ENCODE measurements around the gene SYT7.
"Not testable (repeated sequence)": the region's sequence is repeated elsewhere in the genome, so short reads cannot be mapped to it uniquely, and the experiment has no call there.

The SYT7 gene

DNA sequence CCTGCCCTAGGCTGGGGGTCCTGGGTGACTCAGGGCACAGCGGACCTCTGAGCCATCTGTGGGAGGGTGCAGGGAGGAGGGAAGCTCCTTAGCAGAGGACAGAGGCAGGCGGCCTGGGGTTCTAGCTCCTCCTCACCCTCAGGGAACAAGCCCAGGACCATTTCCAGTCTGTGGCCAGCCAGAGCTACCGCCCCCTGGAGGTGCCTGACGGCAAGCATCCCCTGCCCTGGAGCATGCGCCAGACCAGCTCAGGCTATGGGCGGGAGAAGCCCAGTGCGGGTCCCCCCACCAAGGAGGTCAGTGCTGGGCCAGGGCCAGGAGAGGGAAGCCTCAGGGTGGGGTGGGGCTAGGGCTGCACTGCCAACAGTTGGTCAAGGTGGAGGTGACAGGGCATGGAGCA, 98.4 kb downstream of the SYT7 start:
- Histone ChIP-seq H3K36me3 (ENCODE audit: insufficient read depth, low read depth, low read length) (no peaks in the 10 kb centered on the region), H3K9me3 (ENCODE audit: insufficient read depth, low read depth, low read length) (no peaks in the 10 kb centered on the region), H3K27me3 (ENCODE audit: insufficient read depth, low read length) (peaks cover 11% of the 10 kb centered on the region; the same call in 1 of the 2 replicates), H3K27ac (ENCODE audit: low read length) (no peak overlapping the region), H3K4me3 (ENCODE audit: low read length) (no peak overlapping the region), H3K9ac (ENCODE audit: low read depth, low read length) (no peak overlapping the region), H3K4me1 (ENCODE audit: insufficient read depth, low read length) (no peaks in the 10 kb centered on the region; the same call in 1 of the 2 replicates)

DNA sequence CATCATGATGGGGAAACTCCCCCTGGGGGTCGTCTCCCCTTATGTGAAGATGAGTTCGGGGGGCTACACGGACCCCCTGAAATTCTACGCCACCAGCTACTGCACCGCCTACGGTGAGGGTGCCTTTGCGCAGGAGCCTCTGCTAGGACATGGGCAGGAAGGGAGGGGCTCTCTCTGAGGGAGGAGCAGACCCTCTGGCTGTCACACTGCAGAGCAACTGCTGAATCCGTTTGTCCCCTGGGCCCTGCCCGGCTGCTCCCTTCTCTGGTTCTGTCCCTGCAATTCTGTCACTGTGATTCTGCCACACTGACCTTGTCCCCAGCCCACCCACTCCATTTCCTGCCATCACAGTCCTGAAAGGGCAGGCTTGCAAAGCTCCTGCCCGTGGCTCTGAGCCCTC, 99.1 kb downstream of the SYT7 start:
- H3K27me3 ChIP-seq (ENCODE audit: insufficient read depth, low read length) = peaks cover 11% of the 10 kb centered on the region; the same call in 1 of the 2 replicates
- no peak overlapping the region for H3K9ac ChIP-seq (ENCODE audit: low read depth, low read length)

DNA sequence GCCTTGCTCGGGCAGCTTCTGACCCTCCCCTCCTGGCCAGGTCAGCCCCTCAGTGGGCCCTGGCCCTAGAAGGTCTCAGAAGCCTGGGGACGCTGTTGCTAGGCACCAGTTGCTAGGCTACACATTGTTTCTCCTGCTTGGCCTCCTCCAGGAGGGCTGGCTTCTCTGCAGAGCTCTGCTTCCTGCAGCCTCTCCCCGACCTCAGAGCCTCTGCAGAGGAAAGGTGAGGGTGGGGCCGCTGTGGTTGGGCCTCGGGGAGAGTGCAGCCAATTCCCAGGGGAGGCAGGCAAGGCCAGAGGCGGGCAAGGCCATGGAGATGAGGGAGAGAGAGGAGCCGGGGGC, 99.9 kb downstream of the SYT7 start:
- peaks cover 11% of the 10 kb centered on the region; the same call in 1 of the 2 replicates for H3K27me3 ChIP-seq (ENCODE audit: insufficient read depth, low read length)

More for the DNA sequence above, 99.1 kb downstream of the SYT7 start:
- Histone ChIP-seq H3K4me3 (ENCODE audit: low read length) (no peak overlapping the region), H3K9me3 (ENCODE audit: insufficient read depth, low read depth, low read length) (no peaks in the 10 kb centered on the region), H3K4me1 (ENCODE audit: insufficient read depth, low read length) (no peaks in the 10 kb centered on the region; the same call in 1 of the 2 replicates), H3K36me3 (ENCODE audit: insufficient read depth, low read depth, low read length) (no peaks in the 10 kb centered on the region), H3K27ac (ENCODE audit: low read length) (no peak overlapping the region)

DNA sequence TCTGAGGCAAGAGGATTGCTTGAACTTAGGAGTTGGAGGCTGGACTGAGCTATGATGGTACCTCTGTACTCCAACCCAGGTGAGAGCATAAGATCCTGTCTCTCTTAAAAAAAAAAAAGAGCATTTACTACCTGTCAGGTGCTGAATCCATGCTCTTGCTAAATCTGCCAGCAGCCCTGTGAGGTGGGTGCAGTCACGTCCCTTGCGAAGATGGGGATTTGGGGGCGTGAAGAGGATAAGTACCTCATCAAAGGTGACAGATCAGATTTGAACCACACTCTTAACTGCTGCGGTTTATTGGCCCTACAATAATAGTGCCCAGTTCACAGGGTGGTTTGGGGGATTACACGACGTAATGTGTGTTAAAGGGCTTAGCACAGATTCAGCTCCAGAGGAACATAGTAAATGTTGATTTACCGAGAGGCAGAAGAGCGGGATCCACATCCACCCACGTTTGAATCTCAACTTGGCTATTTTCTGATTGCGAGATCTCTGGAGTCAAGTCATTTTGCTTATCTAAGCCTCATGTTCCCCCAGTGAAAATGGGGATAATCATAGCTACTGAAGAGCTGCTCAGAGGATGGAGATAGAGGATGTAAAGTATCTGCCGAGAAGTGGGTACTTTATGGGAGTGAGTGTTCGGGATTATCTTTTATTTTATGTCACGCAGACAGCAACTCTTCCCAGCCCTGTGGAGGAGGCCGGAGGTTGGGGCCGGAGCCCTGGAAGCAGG, 100.4 kb downstream of the SYT7 start:
- Histone ChIP-seq H3K36me3 (ENCODE audit: insufficient read depth, low read depth, low read length) (no peaks in the 10 kb centered on the region), H3K27ac (ENCODE audit: low read length) (no peak overlapping the region), H3K4me3 (ENCODE audit: low read length) (no peak overlapping the region), H3K27me3 (ENCODE audit: insufficient read depth, low read length) (peaks cover 11% of the 10 kb centered on the region; the same call in 1 of the 2 replicates), H3K9ac (ENCODE audit: low read depth, low read length) (no peak overlapping the region), H3K9me3 (ENCODE audit: insufficient read depth, low read depth, low read length) (no peaks in the 10 kb centered on the region), H3K4me1 (ENCODE audit: insufficient read depth, low read length) (no peaks in the 10 kb centered on the region; the same call in 1 of the 2 replicates)

More for the DNA sequence above, 99.9 kb downstream of the SYT7 start:
- H3K9ac ChIP-seq (ENCODE audit: low read depth, low read length) = no peak overlapping the region
- no peaks in the 10 kb centered on the region for H3K36me3 ChIP-seq (ENCODE audit: insufficient read depth, low read depth, low read length)
- H3K27ac ChIP-seq (ENCODE audit: low read length) = no peak overlapping the region
- no peaks in the 10 kb centered on the region; the same call in 1 of the 2 replicates for H3K4me1 ChIP-seq (ENCODE audit: insufficient read depth, low read length)
- no peaks in the 10 kb centered on the region for H3K9me3 ChIP-seq (ENCODE audit: insufficient read depth, low read depth, low read length)
- no peak overlapping the region for H3K4me3 ChIP-seq (ENCODE audit: low read length)

DNA sequence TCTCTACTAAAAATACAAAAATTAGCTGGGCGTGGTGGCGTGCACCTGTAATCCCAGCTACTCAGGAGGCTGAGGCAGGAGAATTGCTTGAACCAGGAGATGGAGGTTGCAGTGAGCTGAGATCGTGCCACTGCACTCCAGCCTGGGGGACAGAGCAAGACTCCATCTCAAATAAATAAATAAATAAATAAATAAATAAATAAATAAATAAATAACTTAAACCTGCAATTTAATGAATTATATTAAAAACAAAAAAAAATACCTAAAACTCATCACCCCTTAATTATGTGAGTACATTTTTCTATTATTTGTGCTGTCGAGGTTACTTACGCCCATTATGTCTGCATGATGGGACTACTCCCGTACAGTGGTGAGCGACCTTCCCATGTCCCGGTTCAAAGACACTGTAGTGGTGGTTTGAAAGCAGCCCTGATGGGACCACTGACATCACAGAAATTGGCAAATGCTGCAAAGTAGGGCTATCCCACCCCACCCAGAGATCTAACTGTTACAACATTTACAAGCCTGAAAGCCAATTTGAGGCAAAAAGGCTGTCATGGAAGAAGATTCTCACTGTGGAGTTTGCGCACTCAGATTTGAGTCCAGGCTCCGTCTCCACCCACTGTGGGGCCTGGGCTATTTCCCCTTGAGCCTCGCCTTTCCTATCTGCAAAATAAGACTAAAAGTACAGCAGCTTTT, 101.4 kb downstream of the SYT7 start:
- H3K9me3 ChIP-seq (ENCODE audit: insufficient read depth, low read depth, low read length); H3K9ac ChIP-seq (ENCODE audit: low read depth, low read length): not testable (repeated sequence)
- peaks cover 11% of the 10 kb centered on the region; the same call in 1 of the 2 replicates for H3K27me3 ChIP-seq (ENCODE audit: insufficient read depth, low read length)

DNA sequence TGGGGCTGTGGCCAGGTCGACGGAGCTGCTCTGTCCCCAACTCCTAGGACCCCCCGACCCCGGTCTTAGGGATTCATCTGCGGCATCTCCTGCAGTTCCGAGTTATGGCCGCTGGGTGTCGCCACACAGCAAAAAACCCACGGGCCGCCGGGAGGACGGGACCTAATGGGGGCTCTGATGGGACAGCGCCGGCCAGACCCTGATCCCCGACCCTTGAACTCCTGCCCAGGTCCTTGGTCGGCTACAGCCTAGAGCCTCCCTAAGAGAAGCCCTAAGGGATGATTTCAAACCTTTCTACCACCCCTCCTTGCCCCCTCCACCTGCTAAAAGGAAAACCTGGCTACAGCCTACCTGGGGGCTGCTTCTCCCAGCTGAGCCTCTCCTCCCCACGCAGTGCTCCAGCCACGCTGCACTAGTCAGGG, 103.1 kb downstream of the SYT7 start:
- Histone ChIP-seq H3K9me3 (ENCODE audit: insufficient read depth, low read depth, low read length) (no peaks in the 10 kb centered on the region), H3K27me3 (ENCODE audit: insufficient read depth, low read length) (peaks cover 11% of the 10 kb centered on the region; the same call in 1 of the 2 replicates), H3K4me3 (ENCODE audit: low read length) (no peak overlapping the region), H3K36me3 (ENCODE audit: insufficient read depth, low read depth, low read length) (no peaks in the 10 kb centered on the region; the same call in 1 of the 2 replicates), H3K27ac (ENCODE audit: low read length) (no peak overlapping the region), H3K4me1 (ENCODE audit: insufficient read depth, low read length) (no peaks in the 10 kb centered on the region; the same call in 1 of the 2 replicates), H3K9ac (ENCODE audit: low read depth, low read length) (no peak overlapping the region)

More for the DNA sequence above, 101.4 kb downstream of the SYT7 start:
- H3K4me1 ChIP-seq (ENCODE audit: insufficient read depth, low read length); H3K4me3 ChIP-seq (ENCODE audit: low read length); H3K27ac ChIP-seq (ENCODE audit: low read length); H3K36me3 ChIP-seq (ENCODE audit: insufficient read depth, low read depth, low read length): not testable (repeated sequence)

DNA sequence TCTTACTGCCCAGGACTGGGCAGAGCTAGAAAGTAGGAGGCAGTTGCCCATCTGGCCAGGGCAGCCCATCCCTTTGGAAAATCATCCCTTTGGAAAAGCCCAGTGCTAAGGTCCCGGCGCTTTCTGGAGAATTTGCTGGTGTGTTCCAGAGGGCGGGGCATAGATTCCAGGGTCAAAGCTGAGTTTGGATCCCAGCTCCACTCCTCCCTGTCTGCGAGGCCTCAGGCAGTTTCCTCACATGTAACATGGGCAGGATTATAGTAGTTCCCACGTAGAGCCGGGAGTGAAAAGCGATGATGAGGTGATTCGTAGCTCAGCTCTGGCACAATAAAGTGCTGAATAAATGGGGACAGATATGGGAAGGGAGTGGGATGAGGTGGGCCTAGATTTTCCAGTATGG, 103.8 kb downstream of the SYT7 start:
- Histone ChIP-seq H3K9me3 (ENCODE audit: insufficient read depth, low read depth, low read length) (no peaks in the 10 kb centered on the region), H3K36me3 (ENCODE audit: insufficient read depth, low read depth, low read length) (no peaks in the 10 kb centered on the region; the same call in 1 of the 2 replicates), H3K9ac (ENCODE audit: low read depth, low read length) (no peak overlapping the region), H3K27me3 (ENCODE audit: insufficient read depth, low read length) (peaks cover 11% of the 10 kb centered on the region; the same call in 1 of the 2 replicates), H3K27ac (ENCODE audit: low read length) (no peak overlapping the region), H3K4me1 (ENCODE audit: insufficient read depth, low read length) (no peaks in the 10 kb centered on the region; the same call in 1 of the 2 replicates), H3K4me3 (ENCODE audit: low read length) (no peak overlapping the region)

DNA sequence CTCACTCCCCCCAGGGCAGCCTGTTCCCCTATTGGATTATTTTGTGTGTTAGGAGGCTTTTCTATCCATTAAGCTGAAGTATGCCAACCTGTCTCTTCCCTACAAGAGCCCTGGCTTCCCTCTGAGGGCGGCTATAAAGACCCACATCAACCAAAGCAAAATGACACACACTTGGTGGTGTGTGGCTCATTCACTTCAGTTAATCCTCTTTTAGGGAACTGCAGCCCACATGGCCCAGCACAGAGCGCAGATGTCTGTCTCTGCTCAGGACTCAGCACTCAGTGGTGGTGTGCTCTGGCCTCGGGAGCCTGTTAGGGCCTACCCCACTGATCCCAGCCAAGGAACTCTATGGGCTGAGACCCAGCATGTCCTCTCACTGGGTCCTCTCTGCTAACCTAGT, 104.5 kb downstream of the SYT7 start:
- peaks cover 11% of the 10 kb centered on the region; the same call in 1 of the 2 replicates for H3K27me3 ChIP-seq (ENCODE audit: insufficient read depth, low read length)
- H3K36me3 ChIP-seq (ENCODE audit: insufficient read depth, low read depth, low read length) = no peaks in the 10 kb centered on the region; the same call in 1 of the 2 replicates
- no peaks in the 10 kb centered on the region; the same call in 1 of the 2 replicates for H3K4me1 ChIP-seq (ENCODE audit: insufficient read depth, low read length)
- no peaks in the 10 kb centered on the region for H3K9me3 ChIP-seq (ENCODE audit: insufficient read depth, low read depth, low read length)
- no peak overlapping the region for H3K4me3 ChIP-seq (ENCODE audit: low read length)
- H3K9ac ChIP-seq (ENCODE audit: low read depth, low read length) = no peak overlapping the region
- no peak overlapping the region for H3K27ac ChIP-seq (ENCODE audit: low read length)

DNA sequence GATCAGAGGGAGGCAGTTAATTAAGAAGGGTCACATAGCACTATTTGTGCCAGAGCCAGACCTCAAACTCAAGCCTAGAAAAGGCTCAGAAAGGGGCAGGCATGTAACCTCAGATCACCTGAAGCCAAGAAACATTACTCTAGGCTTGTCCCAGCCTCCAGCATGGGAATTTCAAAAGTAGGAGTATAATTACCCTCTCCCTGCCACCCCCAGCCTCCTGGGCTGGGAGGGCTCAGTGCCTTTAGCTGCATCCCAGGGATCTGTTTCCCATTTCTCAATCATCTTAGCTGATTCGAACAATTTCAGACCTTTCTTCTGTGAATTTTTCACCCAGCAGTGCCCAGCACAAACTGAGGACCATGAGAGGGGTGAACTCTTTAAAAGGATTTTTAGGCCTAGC, 105.4 kb downstream of the SYT7 start:
- H3K9me3 ChIP-seq (ENCODE audit: insufficient read depth, low read depth, low read length) = no peaks in the 10 kb centered on the region
- H3K27ac ChIP-seq (ENCODE audit: low read length) = no peak overlapping the region
- no peak overlapping the region for H3K9ac ChIP-seq (ENCODE audit: low read depth, low read length)
- no peak overlapping the region for H3K4me3 ChIP-seq (ENCODE audit: low read length)
- no peaks in the 10 kb centered on the region; the same call in 1 of the 2 replicates for H3K36me3 ChIP-seq (ENCODE audit: insufficient read depth, low read depth, low read length)
- H3K4me1 ChIP-seq (ENCODE audit: insufficient read depth, low read length) = no peaks in the 10 kb centered on the region
- H3K27me3 ChIP-seq (ENCODE audit: insufficient read depth, low read length) = peaks cover 11% of the 10 kb centered on the region; the same call in 1 of the 2 replicates

DNA sequence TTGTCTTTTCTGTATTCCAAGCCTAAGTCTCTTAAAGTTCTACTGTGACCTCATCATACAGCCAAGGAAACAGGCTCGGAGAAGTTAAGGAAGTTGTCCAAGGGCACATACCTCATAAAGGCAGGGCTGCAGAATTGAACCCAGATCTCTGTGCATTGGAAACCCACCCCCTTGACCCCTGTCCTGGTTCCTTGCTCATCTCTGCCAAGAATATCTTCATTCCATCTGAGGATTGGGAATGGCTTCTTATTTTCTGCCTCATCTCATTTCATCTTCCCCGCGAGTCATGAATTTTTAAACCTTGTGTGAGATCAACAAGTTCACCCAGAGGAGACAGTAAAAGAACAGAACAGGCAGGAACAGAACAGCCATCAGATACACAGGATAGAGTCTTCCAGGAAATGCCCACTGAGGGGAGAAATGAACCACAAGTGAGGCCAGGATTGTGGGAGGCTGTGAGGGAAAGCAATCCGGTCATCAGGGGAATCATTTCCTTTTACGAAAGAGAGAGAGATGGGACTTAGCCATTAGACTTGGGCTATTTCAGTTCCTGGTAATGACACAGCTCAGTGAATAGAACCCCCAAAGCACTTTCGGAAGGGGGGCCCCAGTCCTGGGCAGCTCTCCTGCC, 106.7 kb downstream of the SYT7 start:
- Histone ChIP-seq H3K27me3 (ENCODE audit: insufficient read depth, low read length) (peaks cover 11% of the 10 kb centered on the region; the same call in 1 of the 2 replicates), H3K9ac (ENCODE audit: low read depth, low read length) (no peak overlapping the region), H3K27ac (ENCODE audit: low read length) (no peak overlapping the region), H3K4me1 (ENCODE audit: insufficient read depth, low read length) (no peaks in the 10 kb centered on the region), H3K4me3 (ENCODE audit: low read length) (no peak overlapping the region), H3K9me3 (ENCODE audit: insufficient read depth, low read depth, low read length) (no peaks in the 10 kb centered on the region), H3K36me3 (ENCODE audit: insufficient read depth, low read depth, low read length) (no peaks in the 10 kb centered on the region; the same call in 1 of the 2 replicates)

DNA sequence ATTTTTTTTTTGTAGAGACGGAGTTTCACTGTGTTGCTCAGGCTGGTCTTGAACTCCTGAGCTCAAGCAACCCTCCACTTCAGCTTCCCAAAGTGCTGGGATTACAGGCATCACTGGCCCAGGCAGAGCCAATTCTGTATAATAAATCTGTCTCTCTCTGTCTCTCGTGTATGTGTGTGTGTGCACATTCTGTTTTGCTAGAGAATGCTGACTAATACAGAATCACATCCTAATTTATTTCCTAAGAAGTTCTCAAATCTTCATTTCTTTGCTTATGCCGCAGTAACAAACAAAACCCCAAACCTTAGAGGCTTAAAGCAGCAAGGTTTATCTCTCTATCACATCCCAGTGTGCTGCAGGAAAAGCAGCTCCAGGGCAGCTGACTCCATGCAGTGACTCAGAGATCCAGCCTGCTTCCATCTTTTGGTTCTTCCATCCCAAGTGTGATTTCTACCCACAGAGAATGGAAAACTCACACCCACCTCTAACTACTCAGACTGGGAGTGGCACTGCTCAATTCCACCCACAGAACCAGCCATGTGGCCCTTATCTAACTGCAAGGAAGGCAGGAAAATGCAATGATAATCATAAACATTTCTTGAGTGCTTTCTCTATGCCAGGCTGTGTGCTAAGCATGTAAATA, 107.4 kb downstream of the SYT7 start:
- Histone ChIP-seq H3K4me1 (ENCODE audit: insufficient read depth, low read length) (no peaks in the 10 kb centered on the region), H3K4me3 (ENCODE audit: low read length) (no peak overlapping the region), H3K9me3 (ENCODE audit: insufficient read depth, low read depth, low read length) (no peaks in the 10 kb centered on the region), H3K36me3 (ENCODE audit: insufficient read depth, low read depth, low read length) (no peaks in the 10 kb centered on the region; the same call in 1 of the 2 replicates), H3K27ac (ENCODE audit: low read length) (no peak overlapping the region), H3K27me3 (ENCODE audit: insufficient read depth, low read length) (peaks cover 8% of the 10 kb centered on the region; the same call in 1 of the 2 replicates), H3K9ac (ENCODE audit: low read depth, low read length) (no peak overlapping the region)

All from iPS-20b (cell line).